ENCODE measurements around the gene NTNG2.

NTNG2 gene

DNA sequence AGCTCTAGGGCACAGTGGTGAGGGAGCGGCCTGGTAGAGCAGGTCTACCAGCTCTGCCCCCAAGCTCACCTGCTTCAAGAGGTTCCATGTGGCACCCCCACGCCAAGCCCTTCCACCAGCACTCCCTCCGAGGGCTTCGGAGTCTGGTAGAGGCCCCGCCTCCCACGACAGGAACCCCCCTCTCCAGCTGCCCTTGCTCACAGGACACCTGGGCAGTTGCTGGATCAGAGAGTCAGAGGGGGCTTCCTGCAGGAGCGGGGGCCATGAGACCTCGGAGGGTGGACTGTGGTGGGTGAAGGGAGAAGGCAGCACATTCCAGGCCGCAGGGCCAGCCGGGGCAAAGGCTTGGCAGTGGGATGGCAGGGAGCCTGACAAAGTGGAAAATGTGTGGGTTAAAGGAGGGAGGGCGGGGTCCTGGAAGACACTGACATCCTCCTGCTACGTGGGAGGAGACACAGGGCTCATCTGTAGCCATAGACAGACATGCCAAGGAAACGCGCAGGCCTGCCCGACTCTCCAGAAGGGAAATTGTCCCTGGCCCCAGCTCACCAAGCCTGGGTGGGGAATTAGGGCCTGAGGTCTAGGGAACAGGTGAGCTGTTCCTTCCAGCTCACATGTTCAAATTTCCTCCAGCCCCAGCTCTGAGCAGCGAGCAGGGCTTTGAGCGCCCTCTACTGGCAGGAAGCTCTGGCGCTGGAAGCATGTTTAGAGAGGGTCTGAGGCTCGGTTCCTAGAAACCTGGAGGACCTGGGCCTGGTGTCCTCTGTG lies 74.2 kb downstream of the NTNG2 start:
- Histone ChIP-seq H3K36me3 (ENCODE audit: control insufficient read depth in 2 of 2, insufficient read depth in 1 of 2, low read length in 2 of 2) (no peaks in the 10 kb centered on the region), H3K9me3 (ENCODE audit: control insufficient read depth, insufficient read depth, low read depth, low read length) (no peaks in the 10 kb centered on the region), H3K27ac (ENCODE audit: extremely low read depth, low read depth, low read length) (no peak overlapping the region), H3K4me3 (ENCODE audit: low read depth, low read length) (no peak overlapping the region), H3K4me1 (ENCODE audit: control insufficient read depth, insufficient read depth, low read length) (no peaks in the 10 kb centered on the region; the same call in 1 of the 2 replicates)
- TF ChIP-seq EGR2 (tag by site-specific recombination; IDR thresholded peaks at IDR 0.05; ENCODE audit: low read depth) (peak; percentile 73), ZNF624 (tag by site-specific recombination; IDR thresholded peaks at IDR 0.05) (no peak), ZNF19 (tag by site-specific recombination; IDR thresholded peaks at IDR 0.05; ENCODE audit: low read depth) (no peak), ZBTB6 (tag by site-specific recombination; IDR thresholded peaks at IDR 0.05) (0 out of 2 replicates have a peak, but pooled peaks have one; percentile 18), GFI1B (tag by site-specific recombination; IDR thresholded peaks at IDR 0.05) (no peak), SCRT2 (tag by site-specific recombination; IDR thresholded peaks at IDR 0.05) (peak; percentile 50; the same call in 1 of the 2 replicates), PBX3 (CRISPR knock-in tag; IDR thresholded peaks at IDR 0.05) (no peak), ZNF707 (tag by site-specific recombination; IDR thresholded peaks at IDR 0.05) (no peak), ZNF341 (tag by site-specific recombination; IDR thresholded peaks at IDR 0.05; ENCODE audit: low read depth) (peak; percentile 78), ZFHX2 (tag by site-specific recombination; conservative IDR thresholded peaks at IDR 0.05) (peak; percentile 81), KLF8 (tag by site-specific recombination; IDR thresholded peaks at IDR 0.05) (0 out of 2 replicates have a peak, but pooled peaks have one; percentile 16), ZNF114 (tag by site-specific recombination; IDR thresholded peaks at IDR 0.05) (no peak), ZNF2 (tag by site-specific recombination; IDR thresholded peaks at IDR 0.05) (0 out of 2 replicates have a peak, but pooled peaks have one; percentile 21), ZNF654 (tag by site-specific recombination; IDR thresholded peaks at IDR 0.05; ENCODE audit: low read depth) (peak; percentile 94), KLF7 (tag by site-specific recombination; IDR thresholded peaks at IDR 0.05; ENCODE audit: borderline replicate concordance) (no peak), ZNF266 (tag by site-specific recombination; IDR thresholded peaks at IDR 0.05; ENCODE audit: low read depth) (no peak), YY1 (tag by site-specific recombination; IDR thresholded peaks at IDR 0.05) (no peak), ZFP69B (tag by site-specific recombination; IDR thresholded peaks at IDR 0.05) (no peak), GLI2 (tag by site-specific recombination; IDR thresholded peaks at IDR 0.05; ENCODE audit: borderline replicate concordance, low read depth) (no peak), ZNF132 (tag by site-specific recombination; IDR thresholded peaks at IDR 0.05; ENCODE audit: borderline replicate concordance) (no peak), ZBTB48 (tag by site-specific recombination; IDR thresholded peaks at IDR 0.05) (peak; percentile 81), SP3 (tag by site-specific recombination; IDR thresholded peaks at IDR 0.05) (0 out of 2 replicates have a peak, but pooled peaks have one; percentile 17)
- TF ChIP-seq, protein P1, sequence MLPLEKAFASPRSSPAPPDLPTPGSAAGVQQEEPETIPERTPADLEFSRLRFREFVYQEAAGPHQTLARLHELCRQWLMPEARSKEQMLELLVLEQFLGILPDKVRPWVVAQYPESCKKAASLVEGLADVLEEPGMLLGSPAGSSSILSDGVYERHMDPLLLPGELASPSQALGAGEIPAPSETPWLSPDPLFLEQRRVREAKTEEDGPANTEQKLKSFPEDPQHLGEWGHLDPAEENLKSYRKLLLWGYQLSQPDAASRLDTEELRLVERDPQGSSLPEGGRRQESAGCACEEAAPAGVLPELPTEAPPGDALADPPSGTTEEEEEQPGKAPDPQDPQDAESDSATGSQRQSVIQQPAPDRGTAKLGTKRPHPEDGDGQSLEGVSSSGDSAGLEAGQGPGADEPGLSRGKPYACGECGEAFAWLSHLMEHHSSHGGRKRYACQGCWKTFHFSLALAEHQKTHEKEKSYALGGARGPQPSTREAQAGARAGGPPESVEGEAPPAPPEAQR (tag by site-specific recombination; IDR thresholded peaks at IDR 0.05) = no peak
- TF ChIP-seq, protein P2, sequence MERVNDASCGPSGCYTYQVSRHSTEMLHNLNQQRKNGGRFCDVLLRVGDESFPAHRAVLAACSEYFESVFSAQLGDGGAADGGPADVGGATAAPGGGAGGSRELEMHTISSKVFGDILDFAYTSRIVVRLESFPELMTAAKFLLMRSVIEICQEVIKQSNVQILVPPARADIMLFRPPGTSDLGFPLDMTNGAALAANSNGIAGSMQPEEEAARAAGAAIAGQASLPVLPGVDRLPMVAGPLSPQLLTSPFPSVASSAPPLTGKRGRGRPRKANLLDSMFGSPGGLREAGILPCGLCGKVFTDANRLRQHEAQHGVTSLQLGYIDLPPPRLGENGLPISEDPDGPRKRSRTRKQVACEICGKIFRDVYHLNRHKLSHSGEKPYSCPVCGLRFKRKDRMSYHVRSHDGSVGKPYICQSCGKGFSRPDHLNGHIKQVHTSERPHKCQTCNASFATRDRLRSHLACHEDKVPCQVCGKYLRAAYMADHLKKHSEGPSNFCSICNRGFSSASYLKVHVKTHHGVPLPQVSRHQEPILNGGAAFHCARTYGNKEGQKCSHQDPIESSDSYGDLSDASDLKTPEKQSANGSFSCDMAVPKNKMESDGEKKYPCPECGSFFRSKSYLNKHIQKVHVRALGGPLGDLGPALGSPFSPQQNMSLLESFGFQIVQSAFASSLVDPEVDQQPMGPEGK (tag by site-specific recombination; IDR thresholded peaks at IDR 0.05) = 0 out of 2 replicates have a peak, but pooled peaks have one; percentile 23
- TF ChIP-seq, protein P3, sequence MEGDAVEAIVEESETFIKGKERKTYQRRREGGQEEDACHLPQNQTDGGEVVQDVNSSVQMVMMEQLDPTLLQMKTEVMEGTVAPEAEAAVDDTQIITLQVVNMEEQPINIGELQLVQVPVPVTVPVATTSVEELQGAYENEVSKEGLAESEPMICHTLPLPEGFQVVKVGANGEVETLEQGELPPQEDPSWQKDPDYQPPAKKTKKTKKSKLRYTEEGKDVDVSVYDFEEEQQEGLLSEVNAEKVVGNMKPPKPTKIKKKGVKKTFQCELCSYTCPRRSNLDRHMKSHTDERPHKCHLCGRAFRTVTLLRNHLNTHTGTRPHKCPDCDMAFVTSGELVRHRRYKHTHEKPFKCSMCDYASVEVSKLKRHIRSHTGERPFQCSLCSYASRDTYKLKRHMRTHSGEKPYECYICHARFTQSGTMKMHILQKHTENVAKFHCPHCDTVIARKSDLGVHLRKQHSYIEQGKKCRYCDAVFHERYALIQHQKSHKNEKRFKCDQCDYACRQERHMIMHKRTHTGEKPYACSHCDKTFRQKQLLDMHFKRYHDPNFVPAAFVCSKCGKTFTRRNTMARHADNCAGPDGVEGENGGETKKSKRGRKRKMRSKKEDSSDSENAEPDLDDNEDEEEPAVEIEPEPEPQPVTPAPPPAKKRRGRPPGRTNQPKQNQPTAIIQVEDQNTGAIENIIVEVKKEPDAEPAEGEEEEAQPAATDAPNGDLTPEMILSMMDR (tag by site-specific recombination; IDR thresholded peaks at IDR 0.05) = peak; percentile 92
- ChIA-PET POLR2A (interaction anchor here (0.5 to 1.3 kb wide), 3 partner anchors 22 to 1583 kb away, joined by 3 to 14 read pairs (median 5); no protein-coding TSS in a partner anchor), CTCF (interaction anchor here (0.6 to 9.9 kb wide), 67 partner anchors 8 to 648 kb away, joined by 3 to 382 read pairs (median 4); partner anchors contain the start of genes MED27 and NTNG2)
